Thymus (tissue), 11 donors: ENCODE results near the gene AQP6. TPM values are rescaled to one million over a fixed set of nuclear protein-coding genes. Genes with fewer than 3 reads are reported as not detected.

Experiments used
- DNase-seq, 9 donors: peaks; one replicate each; pipeline ENCODE4 v3.0.0-alpha.2; 2013; ENCODE audit warnings: low spot score in 9 of 9, low read depth in 6 of 9, missing footprints in 1 of 9
- H3K27ac ChIP-seq, 2 donors: one replicate each; pipeline ENCODE4 v1.5.1; 2013; ENCODE audit warnings: control low read depth in 1 of 2, low read depth in 1 of 2, low read length in 1 of 2, mild to moderate bottlenecking in 1 of 2, moderate library complexity in 1 of 2
- H3K27me3 ChIP-seq, 2 donors: one replicate each; pipeline ENCODE4 v1.5.1; 2013; ENCODE audit warnings: low read length in 1 of 2; ENCODE audit not compliant: control insufficient read depth in 2 of 2, insufficient read depth in 1 of 2
- H3K36me3 ChIP-seq, 2 donors: one replicate each; pipeline ENCODE4 v1.5.1; 2013; ENCODE audit warnings: low read length in 1 of 2, mild to moderate bottlenecking in 1 of 2, moderate library complexity in 1 of 2; ENCODE audit not compliant: control insufficient read depth in 2 of 2, insufficient read depth in 2 of 2
- H3K4me1 ChIP-seq, 2 donors: one replicate each; pipeline ENCODE4 v1.5.1; 2013; ENCODE audit warnings: low read length in 2 of 2; ENCODE audit not compliant: control insufficient read depth in 2 of 2, insufficient read depth in 2 of 2
- H3K4me3 ChIP-seq, 2 donors: one replicate each; pipeline ENCODE4 v1.5.1; 2013; ENCODE audit warnings: low read length in 2 of 2, control low read depth in 1 of 2, mild to moderate bottlenecking in 1 of 2
- H3K9me3 ChIP-seq, 2 donors: one replicate each; pipeline ENCODE4 v1.5.1; 2013; ENCODE audit warnings: low read length in 1 of 2, mild to moderate bottlenecking in 1 of 2; ENCODE audit not compliant: control insufficient read depth in 2 of 2, insufficient read depth in 1 of 2
- WGBS: extraction: QIAGEN DNeasy Blood & Tissue Kit; methylation state at CpG from one replicate; pipeline ENCODE4 v1.1.7; 2013; 5-methylcytosine and 5-hydroxymethylcytosine counted together
- polyA plus RNA-seq: library from polyadenylated mRNA; stranded (reverse); fragments of 200-250 nt; gene quantifications from one replicate; pipeline ENCODE4 v1.2.3, GENCODE V29; 2013
- total RNA-seq: library from RNA; stranded (reverse); fragments of 120-200 nt; gene quantifications from one replicate; pipeline ENCODE4 v1.2.4, GENCODE V29; 2013
- donor health status: healthy.

The AQP6 gene
- total and polyA plus RNA-seq, 2 donors: under 0.01 TPM; not detected in 1

GRCh38 chr12:50017641-50018040 is 44.9 kb downstream of the AQP6 start:
- 98% methylated on average over 6 of the region's 6 CpGs for WGBS
- H3K27me3 ChIP-seq: no peaks in the 10 kb centered on the region
- no peaks in the 10 kb centered on the region for H3K4me1 ChIP-seq
- H3K4me3 ChIP-seq: no peak overlapping the region
- H3K27ac ChIP-seq: no peak overlapping the region
- DNase-seq: no peak
- peaks cover 10 to 38% of the 10 kb centered on the region in 2 donors for H3K36me3 ChIP-seq
- H3K9me3 ChIP-seq: no peaks in the 10 kb centered on the region

DNA sequence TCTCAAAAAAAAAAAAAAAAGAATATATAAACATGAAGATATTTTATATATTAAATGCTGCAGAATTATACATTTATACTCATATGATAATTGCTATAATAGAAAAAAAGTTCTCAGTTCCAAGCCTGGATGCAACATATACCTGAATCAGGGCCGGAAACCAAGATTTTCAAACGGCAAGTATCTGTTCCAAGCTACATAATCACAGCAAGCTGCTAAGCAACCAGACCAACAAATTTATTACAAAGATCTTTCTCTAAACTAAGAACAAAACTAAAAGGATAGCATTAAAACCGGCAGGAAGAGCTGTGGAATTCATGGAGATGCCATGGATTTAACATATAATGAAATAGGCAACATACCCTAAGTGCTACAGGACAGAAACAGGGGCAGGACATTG is 45.4 kb downstream of the AQP6 start:
- peaks cover 10 to 36% of the 10 kb centered on the region in 2 donors for H3K36me3 ChIP-seq
- DNase-seq: no peak
- H3K27ac ChIP-seq: no peak overlapping the region
- H3K9me3 ChIP-seq: no peaks in the 10 kb centered on the region
- H3K4me3 ChIP-seq: no peak overlapping the region
- no peaks in the 10 kb centered on the region for H3K27me3 ChIP-seq
- WGBS: 94% methylated on average over 3 of the region's 3 CpGs
- no peaks in the 10 kb centered on the region for H3K4me1 ChIP-seq

GRCh38 chr12:50018968-50019367 is 46.2 kb downstream of the AQP6 start:
- DNase-seq: no peak
- Histone ChIP-seq H3K4me1 (peaks cover 0 to 4% of the 10 kb centered on the region in 2 donors), H3K27me3 (no peaks in the 10 kb centered on the region), H3K9me3 (no peaks in the 10 kb centered on the region), H3K36me3 (peaks cover 10 to 28% of the 10 kb centered on the region in 2 donors), H3K4me3 (no peak overlapping the region), H3K27ac (no peak overlapping the region)
- 98% methylated on average over 2 of the region's 2 CpGs for WGBS

- no peak for DNase-seq
- no peaks in the 10 kb centered on the region for H3K9me3 ChIP-seq
- 86% methylated on average over 2 of the region's 2 CpGs for WGBS
- no peak overlapping the region for H3K27ac ChIP-seq
- peaks cover 3 to 6% of the 10 kb centered on the region in 2 donors for H3K4me1 ChIP-seq
- H3K4me3 ChIP-seq: no peak overlapping the region
- H3K36me3 ChIP-seq: peaks cover 8 to 22% of the 10 kb centered on the region in 2 donors
- no peaks in the 10 kb centered on the region for H3K27me3 ChIP-seq
Observed at GRCh38 chr12:50019524-50019923, 46.8 kb downstream of the AQP6 start.

- Histone ChIP-seq H3K27ac (no peak overlapping the region), H3K4me1 (peaks cover 3 to 15% of the 10 kb centered on the region in 2 donors), H3K4me3 (no peak overlapping the region), H3K9me3 (no peaks in the 10 kb centered on the region), H3K27me3 (no peaks in the 10 kb centered on the region), H3K36me3 (peaks cover 0 to 14% of the 10 kb centered on the region in 2 donors)
- no peak for DNase-seq
- WGBS: 97% methylated on average over 4 of the region's 4 CpGs
Observed at GRCh38 chr12:50021031-50021430, 48.3 kb downstream of the AQP6 start.

DNA sequence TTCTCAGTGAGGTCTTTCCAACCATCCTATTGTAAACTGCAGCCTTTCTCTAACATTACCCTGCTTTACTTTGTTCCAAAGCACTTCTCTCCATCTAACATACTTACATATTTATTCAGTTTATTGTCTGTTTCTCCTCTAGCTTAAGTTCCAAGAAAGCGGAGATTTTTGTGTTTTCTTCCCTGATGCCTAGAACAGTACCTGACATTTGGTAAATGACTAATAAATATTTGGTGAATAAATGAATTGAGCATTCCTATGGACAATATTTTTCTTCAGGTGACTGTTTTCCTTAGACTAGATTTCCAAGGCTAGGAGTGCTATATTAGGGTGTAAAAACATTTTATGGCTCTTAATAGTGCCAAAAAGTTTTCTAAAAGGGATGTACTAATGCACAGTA is 50.2 kb downstream of the AQP6 start:
- H3K36me3 ChIP-seq: no peaks in the 10 kb centered on the region
- no peaks in the 10 kb centered on the region for H3K9me3 ChIP-seq
- H3K27ac ChIP-seq: no peak overlapping the region
- H3K4me1 ChIP-seq: peaks cover 3 to 16% of the 10 kb centered on the region in 2 donors
- no peaks in the 10 kb centered on the region for H3K27me3 ChIP-seq
- WGBS: 100% methylated on average over 1 of the region's 1 CpG
- no peak overlapping the region for H3K4me3 ChIP-seq
- DNase-seq: no peak

GRCh38 chr12:50024227-50024626 is 51.5 kb downstream of the AQP6 start:
- H3K9me3 ChIP-seq: no peaks in the 10 kb centered on the region
- H3K27me3 ChIP-seq: no peaks in the 10 kb centered on the region
- H3K27ac ChIP-seq: peak overlapping the region in 1 of 2 donors; percentile 83
- peaks cover 3 to 16% of the 10 kb centered on the region in 2 donors for H3K4me1 ChIP-seq
- H3K4me3 ChIP-seq: peak overlapping the region in 1 of 2 donors; percentile 79
- WGBS: 91% methylated on average over 8 of the region's 8 CpGs
- H3K36me3 ChIP-seq: no peaks in the 10 kb centered on the region
- DNase-seq: no peak

DNA sequence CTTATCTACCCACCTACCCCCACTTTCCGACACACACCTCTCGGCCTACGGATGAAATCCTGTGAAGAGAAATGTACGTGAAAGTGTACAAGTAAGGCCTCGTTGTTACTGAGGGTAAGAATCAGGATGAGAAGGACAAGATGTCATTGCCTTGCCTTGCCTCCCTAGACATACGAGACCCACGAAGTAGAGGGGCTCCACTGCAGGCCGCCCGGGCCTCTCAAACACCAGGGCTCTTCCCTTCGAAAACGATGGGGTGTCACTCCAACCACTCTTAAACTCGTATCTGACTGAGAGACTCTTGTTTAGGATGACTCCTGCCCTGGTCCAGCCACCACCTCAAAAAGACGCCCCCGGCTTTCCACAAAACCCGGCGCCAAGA is 52.0 kb downstream of the AQP6 start:
- DNase-seq: peak in 5 of 9 donors; percentile 20 to 46 (median 23)
- no peaks in the 10 kb centered on the region for H3K9me3 ChIP-seq
- H3K27me3 ChIP-seq: no peaks in the 10 kb centered on the region
- peak overlapping the region; percentile 72 to 79 for H3K4me3 ChIP-seq
- H3K27ac ChIP-seq: peak overlapping the region; percentile 71 to 83
- H3K36me3 ChIP-seq: no peaks in the 10 kb centered on the region
- 4% methylated on average over 16 of the region's 16 CpGs for WGBS
- peaks cover 3 to 16% of the 10 kb centered on the region in 2 donors for H3K4me1 ChIP-seq

- Histone ChIP-seq H3K4me3 (peak within 1 kb of the TSS; percentile 72 to 79), H3K36me3 (no peaks in the 10 kb centered on the region), H3K27ac (peak within 1 kb of the TSS; percentile 71 to 83), H3K27me3 (no peaks in the 10 kb centered on the region), H3K9me3 (no peaks in the 10 kb centered on the region), H3K4me1 (peaks cover 3 to 16% of the 10 kb centered on the region in 2 donors)
- DNase-seq: peak; percentile 97 to 100 (median 99)
- 6% methylated on average over 47 of the region's 47 CpGs for WGBS
Observed at GRCh38 chr12:50025187-50026059, 52.7 kb downstream of the AQP6 start, which contains the start of gene RACGAP1. Gene RACGAP1, minus strand, starts transcription at chr12:50025494. Its CDS starts 8,779 bp downstream, at chr12:50016715.
